Uterus (tissue), 4 donors: ENCODE data around the gene B4GAT1. TPM values are rescaled to one million over a fixed set of nuclear protein-coding genes. Genes with fewer than 3 reads are reported as not detected.

Experiments used
- DNase-seq, 2 donors: peaks; one replicate each; pipeline ENCODE4 v3.0.0-alpha.2; 2019 to 2020
- H3K27ac ChIP-seq, 2 donors: fragments of 200-600 bp; sonication (generic); 1 replicate in 1 of 2; 2 replicates in 1 of 2; pipeline ENCODE4 v1.5.1; 2016 to 2018
- H3K27me3 ChIP-seq, 2 donors: fragments of 200-600 bp; sonication (generic); one replicate each; pipeline ENCODE4 v1.5.1; 2018 to 2019; ENCODE audit warnings: control low read depth in 1 of 2
- H3K36me3 ChIP-seq, 2 donors: fragments of 200-600 bp; sonication (generic); one replicate each; pipeline ENCODE4 v1.5.1; 2019; ENCODE audit warnings: control low read depth in 1 of 2
- H3K4me1 ChIP-seq, 2 donors: fragments of 200-600 bp; sonication (generic); one replicate each; pipeline ENCODE4 v1.5.1; 2018 to 2019; ENCODE audit warnings: control low read depth in 1 of 2
- H3K4me3 ChIP-seq, 2 donors: fragments of 200-600 bp; sonication (generic); 1 replicate in 1 of 2; 2 replicates in 1 of 2; pipeline ENCODE4 v1.5.1; 2018 to 2019; ENCODE audit warnings: mild to moderate bottlenecking in 1 of 2
- H3K9me3 ChIP-seq, 2 donors: fragments of 200-600 bp; sonication (generic); one replicate each; pipeline ENCODE4 v1.5.1; 2019; ENCODE audit warnings: control low read depth in 1 of 2
- POLR2A ChIP-seq, 2 donors: fragments of 450-650 bp; IDR thresholded peaks; one replicate each; pipeline ENCODE4 v1.6.1; 2016; ENCODE audit warnings: antibody characterized with exemption in 2 of 2, mild to moderate bottlenecking in 1 of 2, moderate library complexity in 1 of 2
- intact Hi-C: fragments of 100-400 bp; cut with DNase I; formaldehyde crosslinking; loops from one replicate; pipeline ENCODE4 v1.15.1; 2023; ENCODE audit warnings: low total_unique reads
- total RNA-seq, 4 donors: library from RNA; depleted of rRNA in 3 of 4; stranded (reverse); fragments of >200 nt in 3 of 4; gene quantifications; one replicate each; pipeline versions ENCODE4 v1.1.0 to v1.2.4, GENCODE V29; 2014 to 2023
- TF ChIP-seq, protein P1 (sequence below), 4 experiments: fragments of 200-600 bp in 2 of 4; fragments of 450-650 bp in 2 of 4; sonication (generic) in 2 of 4; IDR thresholded peaks; one replicate each; pipeline ENCODE4 v1.5.1; 2016 to 2019; ENCODE audit warnings: antibody characterized with exemption in 4 of 4, mild to moderate bottlenecking in 2 of 4, moderate library complexity in 1 of 4
- donor health status: DM: yes; HTN: yes; CAD: no.

The B4GAT1 gene
- total RNA-seq, 4 donors from 2014 or later: 13.2 to 44.8 (median 26.2) TPM

DNA sequence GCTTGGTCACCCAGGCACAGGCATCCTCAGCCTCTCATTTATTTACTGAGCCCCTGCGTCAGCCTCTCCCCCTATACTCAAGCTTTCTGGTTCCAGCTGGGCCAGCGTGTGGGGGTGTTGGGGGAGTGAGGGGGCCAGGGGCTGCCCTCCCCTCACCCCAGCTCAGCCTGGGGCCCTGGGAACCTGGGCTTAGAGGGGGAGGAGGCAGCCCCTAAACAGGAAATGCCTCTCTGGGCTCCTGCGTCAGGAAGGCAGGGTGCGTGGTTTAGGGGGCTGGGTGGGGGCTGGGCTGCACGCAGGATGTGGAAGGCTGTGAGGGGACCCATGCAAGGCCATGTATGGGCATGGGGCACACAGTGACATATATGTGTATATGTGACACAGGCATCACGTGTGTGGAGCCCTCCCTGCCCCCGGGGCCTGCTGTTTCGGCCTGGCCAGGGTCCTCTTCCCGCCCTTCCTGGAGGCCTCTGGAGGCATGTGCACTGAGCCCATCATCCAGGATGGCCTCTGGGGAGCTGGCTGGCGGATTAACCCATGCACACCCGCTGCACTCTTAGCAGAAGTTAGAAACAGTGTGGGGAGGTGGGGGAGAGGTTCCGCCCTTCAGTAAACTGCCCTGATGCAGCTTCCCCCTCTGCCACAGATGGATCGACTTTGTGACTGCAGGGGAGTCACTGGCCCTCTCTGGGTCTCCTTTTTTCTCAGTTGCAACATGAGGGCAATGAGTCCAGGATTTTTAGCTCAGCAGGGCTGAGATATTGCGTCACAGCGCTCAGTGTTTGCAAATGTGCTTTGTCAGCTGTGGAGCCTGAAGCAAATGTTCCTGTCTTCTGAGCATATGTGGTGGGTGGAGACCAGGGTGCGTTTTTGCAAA lies 29.5 kb downstream of the B4GAT1 start:
- Histone ChIP-seq H3K36me3 (no peaks in the 10 kb centered on the region), H3K27me3 (no peaks in the 10 kb centered on the region), H3K27ac (peak overlapping the region; percentile 82 to 93), H3K4me1 (peaks cover 0 to 15% of the 10 kb centered on the region in 2 donors), H3K9me3 (no peaks in the 10 kb centered on the region), H3K4me3 (peak overlapping the region in 1 of 2 donors; percentile 48)
- intact Hi-C loops: no loop called here
- TF ChIP-seq, protein P1, sequence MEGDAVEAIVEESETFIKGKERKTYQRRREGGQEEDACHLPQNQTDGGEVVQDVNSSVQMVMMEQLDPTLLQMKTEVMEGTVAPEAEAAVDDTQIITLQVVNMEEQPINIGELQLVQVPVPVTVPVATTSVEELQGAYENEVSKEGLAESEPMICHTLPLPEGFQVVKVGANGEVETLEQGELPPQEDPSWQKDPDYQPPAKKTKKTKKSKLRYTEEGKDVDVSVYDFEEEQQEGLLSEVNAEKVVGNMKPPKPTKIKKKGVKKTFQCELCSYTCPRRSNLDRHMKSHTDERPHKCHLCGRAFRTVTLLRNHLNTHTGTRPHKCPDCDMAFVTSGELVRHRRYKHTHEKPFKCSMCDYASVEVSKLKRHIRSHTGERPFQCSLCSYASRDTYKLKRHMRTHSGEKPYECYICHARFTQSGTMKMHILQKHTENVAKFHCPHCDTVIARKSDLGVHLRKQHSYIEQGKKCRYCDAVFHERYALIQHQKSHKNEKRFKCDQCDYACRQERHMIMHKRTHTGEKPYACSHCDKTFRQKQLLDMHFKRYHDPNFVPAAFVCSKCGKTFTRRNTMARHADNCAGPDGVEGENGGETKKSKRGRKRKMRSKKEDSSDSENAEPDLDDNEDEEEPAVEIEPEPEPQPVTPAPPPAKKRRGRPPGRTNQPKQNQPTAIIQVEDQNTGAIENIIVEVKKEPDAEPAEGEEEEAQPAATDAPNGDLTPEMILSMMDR (IDR thresholded peaks at IDR 0.05): no peak
- TF ChIP-seq POLR2A (IDR thresholded peaks at IDR 0.05): no peak
- DNase-seq: peak; percentile 79 to 81

DNA sequence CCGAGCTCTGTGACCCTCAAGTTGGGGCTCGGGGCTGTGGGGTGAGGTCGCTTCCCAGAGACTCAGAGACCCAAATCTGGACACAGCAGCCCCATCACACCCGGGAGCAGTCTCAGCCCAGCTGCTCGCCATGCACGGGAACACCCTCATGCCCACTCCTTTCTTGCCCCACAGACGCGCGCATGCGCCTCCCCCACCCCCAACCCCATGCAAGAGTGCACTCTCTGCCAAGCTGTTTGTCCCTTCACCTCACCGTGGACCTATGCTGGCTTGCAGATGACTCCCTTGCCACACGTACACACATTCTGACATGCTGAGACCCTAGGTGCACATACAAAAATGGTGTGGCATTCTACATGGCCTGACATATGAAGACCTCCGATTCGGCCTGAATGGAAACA lies 30.1 kb downstream of the B4GAT1 start:
- no peaks in the 10 kb centered on the region for H3K36me3 ChIP-seq
- no peaks in the 10 kb centered on the region for H3K9me3 ChIP-seq
- intact Hi-C loops: no loop called here
- peak; percentile 59 to 65 for DNase-seq
- H3K27ac ChIP-seq: peak overlapping the region; percentile 82 to 93
- TF ChIP-seq, protein P1 (IDR thresholded peaks at IDR 0.05): no peak
- no peak for TF ChIP-seq POLR2A (IDR thresholded peaks at IDR 0.05)
- peaks cover 0 to 16% of the 10 kb centered on the region in 2 donors for H3K4me1 ChIP-seq
- H3K27me3 ChIP-seq: no peaks in the 10 kb centered on the region
- peak overlapping the region; percentile 25 to 48 for H3K4me3 ChIP-seq

DNA sequence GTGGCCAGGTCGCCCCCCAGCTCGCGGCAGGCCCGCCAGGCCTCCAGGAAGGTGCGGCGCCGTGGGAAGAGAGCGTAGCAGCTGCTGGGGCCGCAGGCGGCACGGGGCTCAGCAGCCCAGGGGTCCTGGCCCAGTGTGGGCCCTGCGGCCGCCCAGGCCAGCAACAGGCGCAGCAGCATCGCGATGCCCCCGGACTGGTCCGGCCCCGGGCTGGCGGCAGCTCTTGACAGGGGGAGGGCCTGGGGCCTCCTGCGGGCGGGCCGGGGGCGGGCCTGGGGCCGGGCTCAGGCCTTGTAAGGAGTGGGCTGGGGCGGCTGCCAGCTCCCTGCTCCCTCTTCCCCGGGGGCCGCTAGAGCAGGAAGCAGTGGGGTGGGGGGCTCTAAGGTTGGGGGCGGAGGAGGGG lies 30.6 kb downstream of the B4GAT1 start, which contains the start of gene CD248:
TSS of gene CD248 (minus strand) at position 196 of the 403 bp plus-strand sequence. CDS start at position 179, 17 bp downstream.
- intact Hi-C loops: no loop called here
- DNase-seq: peak; percentile 79 to 81
- H3K27ac ChIP-seq: peak within 1 kb of the TSS; percentile 86 to 93

DNA sequence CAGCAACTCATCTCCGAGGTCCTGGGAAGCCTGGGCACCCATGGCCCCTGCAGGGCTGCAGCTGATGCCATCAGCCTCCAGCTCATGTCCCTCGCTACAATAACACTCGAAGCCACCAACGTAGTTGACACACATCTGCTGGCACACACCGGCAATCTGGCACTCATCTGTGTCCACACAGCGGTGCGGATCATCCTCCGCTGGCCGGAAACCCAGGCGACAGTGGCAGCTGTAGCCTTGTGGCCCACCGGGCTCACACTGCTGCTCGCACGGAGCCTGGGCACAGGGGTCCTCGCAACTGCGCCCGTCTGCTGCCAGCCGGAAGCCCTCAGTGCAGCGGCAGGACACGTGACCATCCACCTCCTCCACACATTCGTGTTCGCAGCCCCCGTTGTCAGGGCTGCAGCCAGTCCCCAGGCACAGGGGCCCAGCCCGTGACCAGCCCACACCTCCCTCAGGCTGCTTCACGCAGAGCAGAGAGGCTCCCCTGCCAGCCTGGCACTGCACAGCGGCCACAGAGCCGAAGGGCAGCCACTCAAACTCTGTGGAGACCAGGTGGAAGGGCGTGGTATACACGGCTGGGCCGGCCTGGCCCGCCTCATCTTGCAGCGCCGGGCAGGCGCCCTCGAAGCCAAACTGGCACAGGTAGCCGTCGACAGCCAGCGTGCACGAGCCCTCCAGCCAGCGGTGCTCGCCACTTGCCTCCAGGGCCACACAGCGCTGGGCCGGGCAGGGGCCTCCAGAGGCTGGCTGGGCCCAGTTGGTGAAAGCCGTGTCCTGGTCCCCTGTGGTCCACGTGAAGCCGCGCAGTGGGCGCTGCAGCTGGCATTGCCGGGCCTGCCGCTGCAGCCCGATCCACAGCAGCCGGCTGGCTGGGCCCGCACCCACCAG lies 31.3 kb downstream of the B4GAT1 start:
- TF ChIP-seq POLR2A (IDR thresholded peaks at IDR 0.05): no peak
- TF ChIP-seq, protein P1 (IDR thresholded peaks at IDR 0.05): no peak
- DNase-seq: peak in 1 of 2 donors; percentile 38
- H3K36me3 ChIP-seq: no peaks in the 10 kb centered on the region
- peak overlapping the region; percentile 86 to 93 for H3K27ac ChIP-seq
- peaks cover 0 to 16% of the 10 kb centered on the region in 2 donors for H3K4me1 ChIP-seq
- H3K9me3 ChIP-seq: no peaks in the 10 kb centered on the region
- intact Hi-C loops: no loop called here
- H3K27me3 ChIP-seq: no peaks in the 10 kb centered on the region
- peak overlapping the region; percentile 24 to 48 for H3K4me3 ChIP-seq

More for the DNA sequence above, 30.6 kb downstream of the B4GAT1 start, which contains the start of gene CD248:
- Histone ChIP-seq H3K4me3 (peak within 1 kb of the TSS; percentile 25 to 48), H3K27me3 (no peaks in the 10 kb centered on the region), H3K36me3 (no peaks in the 10 kb centered on the region), H3K9me3 (no peaks in the 10 kb centered on the region), H3K4me1 (peaks cover 0 to 16% of the 10 kb centered on the region in 2 donors)
- TF ChIP-seq POLR2A (IDR thresholded peaks at IDR 0.05): peak; percentile 59 to 70
- TF ChIP-seq, protein P1 (IDR thresholded peaks at IDR 0.05): peak in 1 of 4 experiments; percentile 22
